Activated naive CD8-positive, alpha-beta T cell treated with anti-CD3 and anti-CD28 coated beads, Interleukin-2, amount 50 U/mL, for 24 hours (primary cell): ENCODE measurements around the gene ETFA.

Source experiments
- ATAC-seq: fragments of 150-1000 bp; cut with Tn5 transposase; one replicate; pipeline ENCODE4 v1.10.0; 2021
- DNase-seq: peaks from one replicate; pipeline ENCODE4 v3.0.0; 2021
- H3K27ac Mint-ChIP-seq: one replicate; pipeline ENCODE4 v1.8.0; 2021; ENCODE audit warnings: mild to moderate bottlenecking, mixed read lengths
- H3K27me3 Mint-ChIP-seq: one replicate; pipeline ENCODE4 v1.8.0; 2021; ENCODE audit warnings: mixed read lengths
- H3K36me3 Mint-ChIP-seq: one replicate; pipeline ENCODE4 v1.8.0; 2021; ENCODE audit warnings: low read depth, mixed read lengths
- H3K4me1 Mint-ChIP-seq: one replicate; pipeline ENCODE4 v1.8.0; 2021; ENCODE audit warnings: mixed read lengths
- H3K4me3 Mint-ChIP-seq: one replicate; pipeline ENCODE4 v1.8.0; 2021; ENCODE audit warnings: mild to moderate bottlenecking, moderate library complexity, mixed read lengths
- H3K9me3 Mint-ChIP-seq: one replicate; pipeline ENCODE4 v1.8.0; 2021; ENCODE audit warnings: mixed read lengths

Gene ETFA

GRCh38 chr15:76196269-76197231 is 114.7 kb downstream of the ETFA start:
- peaks cover 5% of the 10 kb centered on the region for H3K27me3 Mint-ChIP-seq
- no peak for ATAC-seq

GRCh38 chr15:76195506-76196268 is 115.6 kb downstream of the ETFA start:
- peaks cover 8% of the 10 kb centered on the region for H3K4me1 Mint-ChIP-seq
- no peaks in the 10 kb centered on the region for H3K9me3 Mint-ChIP-seq
- peaks cover 10% of the 10 kb centered on the region for H3K27me3 Mint-ChIP-seq
- no peaks in the 10 kb centered on the region for H3K36me3 Mint-ChIP-seq
- no peak for DNase-seq
- H3K4me3 Mint-ChIP-seq: no peak overlapping the region
- no peak for ATAC-seq
- H3K27ac Mint-ChIP-seq: no peak overlapping the region

More at GRCh38 chr15:76196269-76197231, 114.7 kb downstream of the ETFA start:
- DNase-seq: peak; percentile 12
- no peak overlapping the region for H3K27ac Mint-ChIP-seq
- no peaks in the 10 kb centered on the region for H3K9me3 Mint-ChIP-seq
- H3K4me3 Mint-ChIP-seq: no peak overlapping the region
- H3K4me1 Mint-ChIP-seq: peaks cover 2% of the 10 kb centered on the region
- H3K36me3 Mint-ChIP-seq: no peaks in the 10 kb centered on the region

GRCh38 chr15:76193934-76194333 is 117.3 kb downstream of the ETFA start:
- no peak for DNase-seq

GRCh38 chr15:76192715-76193114 is 118.6 kb downstream of the ETFA start:
- DNase-seq (no peak), ATAC-seq (no peak)
- Mint-ChIP-seq H3K36me3 (no peaks in the 10 kb centered on the region), H3K4me1 (peaks cover 14% of the 10 kb centered on the region), H3K27me3 (peaks cover 36% of the 10 kb centered on the region), H3K4me3 (no peak overlapping the region), H3K9me3 (no peaks in the 10 kb centered on the region), H3K27ac (no peak overlapping the region)

More at GRCh38 chr15:76193934-76194333, 117.3 kb downstream of the ETFA start:
- no peaks in the 10 kb centered on the region for H3K9me3 Mint-ChIP-seq
- no peak overlapping the region for H3K27ac Mint-ChIP-seq
- peaks cover 14% of the 10 kb centered on the region for H3K4me1 Mint-ChIP-seq
- no peak overlapping the region for H3K4me3 Mint-ChIP-seq
- H3K27me3 Mint-ChIP-seq: peaks cover 26% of the 10 kb centered on the region
- ATAC-seq: no peak
- H3K36me3 Mint-ChIP-seq: no peaks in the 10 kb centered on the region

GRCh38 chr15:76191539-76192244 is 119.6 kb downstream of the ETFA start:
- Mint-ChIP-seq H3K27ac (no peak overlapping the region), H3K27me3 (peaks cover 36% of the 10 kb centered on the region), H3K36me3 (no peaks in the 10 kb centered on the region), H3K9me3 (no peaks in the 10 kb centered on the region), H3K4me3 (no peak overlapping the region), H3K4me1 (peaks cover 14% of the 10 kb centered on the region)
- ATAC-seq: no peak
- DNase-seq: no peak

- Mint-ChIP-seq H3K36me3 (no peaks in the 10 kb centered on the region), H3K27me3 (peaks cover 39% of the 10 kb centered on the region), H3K4me3 (no peak overlapping the region), H3K4me1 (peaks cover 12% of the 10 kb centered on the region), H3K9me3 (no peaks in the 10 kb centered on the region), H3K27ac (no peak overlapping the region)
- peak; percentile 88 for ATAC-seq
- peak; percentile 82 for DNase-seq
These were observed 120.3 kb downstream of the ETFA start for GRCh38 chr15:76190751-76191538.

GRCh38 chr15:76190070-76190564 is 121.2 kb downstream of the ETFA start:
- Mint-ChIP-seq H3K27ac (no peak overlapping the region), H3K4me1 (peaks cover 12% of the 10 kb centered on the region), H3K4me3 (no peak overlapping the region), H3K9me3 (no peaks in the 10 kb centered on the region), H3K27me3 (peaks cover 45% of the 10 kb centered on the region), H3K36me3 (no peaks in the 10 kb centered on the region)
- no peak for DNase-seq
- ATAC-seq: no peak

GRCh38 chr15:76189106-76189505 is 122.2 kb downstream of the ETFA start:
- no peak for ATAC-seq
- DNase-seq: no peak
- Mint-ChIP-seq H3K4me1 (peaks cover 12% of the 10 kb centered on the region), H3K9me3 (no peaks in the 10 kb centered on the region), H3K27me3 (peaks cover 48% of the 10 kb centered on the region), H3K27ac (no peak overlapping the region), H3K36me3 (no peaks in the 10 kb centered on the region), H3K4me3 (no peak overlapping the region)

GRCh38 chr15:76187163-76187562 is 124.1 kb downstream of the ETFA start:
- H3K27me3 Mint-ChIP-seq: peaks cover 48% of the 10 kb centered on the region
- H3K4me3 Mint-ChIP-seq: no peak overlapping the region
- peaks cover 15% of the 10 kb centered on the region for H3K4me1 Mint-ChIP-seq

GRCh38 chr15:76185716-76186115 is 125.6 kb downstream of the ETFA start:
- ATAC-seq: no peak
- Mint-ChIP-seq H3K27me3 (peaks cover 55% of the 10 kb centered on the region), H3K36me3 (no peaks in the 10 kb centered on the region)

More at GRCh38 chr15:76187163-76187562, 124.1 kb downstream of the ETFA start:
- no peak overlapping the region for H3K27ac Mint-ChIP-seq
- no peak for ATAC-seq
- no peak for DNase-seq
- no peaks in the 10 kb centered on the region for H3K36me3 Mint-ChIP-seq
- no peaks in the 10 kb centered on the region for H3K9me3 Mint-ChIP-seq

GRCh38 chr15:76184650-76185035 is 126.6 kb downstream of the ETFA start:
- H3K4me3 Mint-ChIP-seq: no peak overlapping the region
- ATAC-seq (no peak), DNase-seq (no peak)
- no peaks in the 10 kb centered on the region for H3K9me3 Mint-ChIP-seq
- peaks cover 52% of the 10 kb centered on the region for H3K27me3 Mint-ChIP-seq
- peaks cover 14% of the 10 kb centered on the region for H3K4me1 Mint-ChIP-seq
- no peaks in the 10 kb centered on the region for H3K36me3 Mint-ChIP-seq
- H3K27ac Mint-ChIP-seq: no peak overlapping the region

More at GRCh38 chr15:76185716-76186115, 125.6 kb downstream of the ETFA start:
- H3K9me3 Mint-ChIP-seq: no peaks in the 10 kb centered on the region
- peaks cover 20% of the 10 kb centered on the region for H3K4me1 Mint-ChIP-seq
- peak; percentile 16 for DNase-seq
- no peak overlapping the region for H3K27ac Mint-ChIP-seq
- H3K4me3 Mint-ChIP-seq: no peak overlapping the region

GRCh38 chr15:76183930-76184649 is 127.2 kb downstream of the ETFA start:
- Mint-ChIP-seq H3K27me3 (peaks cover 51% of the 10 kb centered on the region), H3K4me3 (no peak overlapping the region), H3K9me3 (no peaks in the 10 kb centered on the region), H3K36me3 (no peaks in the 10 kb centered on the region), H3K4me1 (peaks cover 14% of the 10 kb centered on the region), H3K27ac (no peak overlapping the region)
- DNase-seq (no peak), ATAC-seq (no peak)

GRCh38 chr15:76181705-76182107 is 129.6 kb downstream of the ETFA start:
- Mint-ChIP-seq H3K9me3 (no peaks in the 10 kb centered on the region), H3K27me3 (peaks cover 63% of the 10 kb centered on the region), H3K4me3 (peak overlapping the region; percentile 43), H3K4me1 (peaks cover 14% of the 10 kb centered on the region), H3K36me3 (no peaks in the 10 kb centered on the region), H3K27ac (no peak overlapping the region)
- peak; percentile 18 for DNase-seq
- peak; percentile 83 for ATAC-seq
